HG02623 (cell line): Measurements from ENCODE around the gene QRFP.

ENCODE experiments used
- ATAC-seq: cut with Tn5 transposase; IDR thresholded peaks from one replicate; pipeline ENCODE4 v1.9.1; 2021; ENCODE audit warnings: moderate library complexity; ENCODE audit not compliant: unreplicated experiment

QRFP gene

DNA sequence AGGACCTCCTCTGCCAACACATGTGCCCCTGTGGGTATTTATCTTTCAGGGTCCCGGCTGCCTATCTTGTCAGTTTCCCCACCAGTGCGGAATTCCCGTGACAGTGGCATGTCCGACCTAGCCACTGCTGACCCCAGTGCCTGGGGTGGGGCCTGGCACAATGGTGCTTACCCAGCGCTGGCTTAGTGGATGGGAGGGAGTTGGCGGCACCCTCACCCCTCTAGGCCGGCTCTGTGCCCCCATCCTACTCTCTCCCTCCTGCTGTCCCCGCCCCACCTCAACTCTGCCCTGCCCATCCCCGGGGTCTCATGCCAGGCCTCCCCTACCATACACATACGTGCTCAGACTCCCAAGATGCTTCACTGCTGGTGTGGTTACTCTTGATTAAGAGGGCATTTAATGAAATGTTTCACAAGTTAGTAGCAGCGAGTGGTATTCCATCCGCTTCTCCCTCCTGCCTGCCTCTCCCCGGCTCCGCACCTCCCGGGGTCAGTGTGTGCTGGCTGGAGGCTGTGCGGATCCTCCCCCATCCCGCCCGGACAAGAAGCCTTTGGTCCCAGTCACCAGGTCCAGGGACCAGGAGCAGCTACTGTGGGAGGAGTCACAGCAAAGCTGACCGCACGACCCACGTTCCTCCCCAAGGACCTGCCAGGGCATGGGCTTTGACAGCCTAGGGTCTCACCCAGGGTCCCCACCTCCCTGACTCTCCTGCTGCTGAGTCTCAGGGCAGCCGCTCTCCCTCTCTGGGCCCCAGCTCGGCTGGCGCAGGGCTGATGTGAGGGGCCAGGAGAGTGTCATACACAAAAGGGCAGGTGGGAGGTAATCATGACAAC, 9.5 kb upstream of the QRFP start:
- no peak for ATAC-seq

DNA sequence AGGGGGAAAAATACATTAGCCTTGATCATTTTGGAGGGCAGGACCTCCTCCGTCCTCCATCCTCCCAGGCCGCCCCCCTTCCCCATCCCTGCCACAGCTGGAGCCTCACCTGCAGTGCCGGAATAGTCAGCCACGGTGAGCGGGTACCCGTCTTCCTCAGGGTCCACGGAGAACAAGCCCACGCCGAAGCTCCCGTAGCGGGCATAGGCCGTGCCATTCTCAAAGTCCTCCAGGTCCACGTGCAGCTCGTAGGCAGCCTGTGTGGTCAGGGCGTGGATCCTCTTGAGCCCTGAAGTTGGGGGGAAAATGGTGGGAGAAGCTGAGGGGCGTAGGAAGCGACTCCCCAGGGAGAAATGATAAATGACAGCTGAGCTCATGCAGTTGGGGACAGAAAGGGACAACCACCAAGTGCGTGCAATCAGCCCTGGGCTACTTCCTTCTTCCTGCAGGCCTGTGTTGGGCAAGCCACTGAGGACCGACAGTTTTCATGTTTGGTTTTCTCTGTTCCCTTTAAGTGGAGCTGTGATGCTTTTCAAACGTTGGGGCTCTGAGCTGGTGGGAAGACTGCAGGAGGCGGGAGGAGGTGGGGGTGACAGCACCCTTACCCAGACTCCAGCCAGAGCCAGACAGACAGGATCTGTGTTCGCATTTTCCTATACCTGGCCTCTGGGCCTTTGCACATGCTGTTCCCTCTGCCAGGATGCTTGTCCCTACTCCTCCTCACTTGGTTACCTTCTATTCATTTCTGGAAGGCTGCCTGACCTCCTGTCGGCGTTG, 8.7 kb upstream of the QRFP start:
- ATAC-seq: no peak

DNA sequence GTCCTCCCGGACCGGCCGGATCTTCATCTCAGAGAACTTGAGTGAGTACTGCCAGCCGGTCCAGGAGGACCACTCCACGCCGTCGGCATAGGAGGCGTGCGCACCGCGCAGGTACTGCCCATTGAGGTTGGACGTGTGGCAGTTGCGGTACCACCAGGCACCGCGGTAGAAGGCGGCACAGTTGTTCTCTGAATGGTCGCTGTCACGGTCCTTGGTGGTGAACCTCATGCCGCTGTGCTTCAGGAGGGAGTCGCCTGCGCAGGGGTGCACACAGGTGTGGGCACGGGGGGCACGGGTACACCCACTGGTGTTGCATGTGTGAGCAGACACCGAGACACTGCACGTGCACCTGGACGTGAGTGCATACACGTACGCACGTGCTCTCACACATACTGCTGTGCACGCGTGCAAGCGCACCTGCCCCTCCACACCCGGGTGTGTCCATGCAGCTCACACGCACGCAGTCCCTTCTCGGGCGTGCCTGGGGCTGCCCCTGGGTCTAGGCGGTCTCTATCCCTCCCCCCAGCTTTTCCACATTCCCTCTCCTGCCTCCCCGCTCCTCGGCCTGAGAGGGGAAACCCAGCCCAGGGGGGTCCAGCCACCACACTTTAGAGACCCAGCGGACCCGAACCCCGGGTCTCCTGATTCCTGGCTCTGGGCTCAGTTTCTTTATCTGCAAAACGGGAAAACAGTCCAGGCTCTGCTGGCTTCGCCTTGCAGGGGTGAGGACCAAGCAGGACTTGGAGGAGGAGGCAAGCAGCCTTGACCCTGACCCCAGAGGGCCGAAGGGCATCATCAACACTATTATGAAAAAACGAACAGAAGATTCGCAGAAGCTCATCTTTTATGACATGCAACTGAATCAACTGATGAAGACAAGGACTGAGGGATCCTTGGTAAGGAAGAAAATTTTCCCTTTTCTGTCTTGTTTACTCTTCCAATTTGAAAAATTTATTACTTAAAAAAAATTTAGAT, 7.7 kb upstream of the QRFP start:
- no peak for ATAC-seq

DNA sequence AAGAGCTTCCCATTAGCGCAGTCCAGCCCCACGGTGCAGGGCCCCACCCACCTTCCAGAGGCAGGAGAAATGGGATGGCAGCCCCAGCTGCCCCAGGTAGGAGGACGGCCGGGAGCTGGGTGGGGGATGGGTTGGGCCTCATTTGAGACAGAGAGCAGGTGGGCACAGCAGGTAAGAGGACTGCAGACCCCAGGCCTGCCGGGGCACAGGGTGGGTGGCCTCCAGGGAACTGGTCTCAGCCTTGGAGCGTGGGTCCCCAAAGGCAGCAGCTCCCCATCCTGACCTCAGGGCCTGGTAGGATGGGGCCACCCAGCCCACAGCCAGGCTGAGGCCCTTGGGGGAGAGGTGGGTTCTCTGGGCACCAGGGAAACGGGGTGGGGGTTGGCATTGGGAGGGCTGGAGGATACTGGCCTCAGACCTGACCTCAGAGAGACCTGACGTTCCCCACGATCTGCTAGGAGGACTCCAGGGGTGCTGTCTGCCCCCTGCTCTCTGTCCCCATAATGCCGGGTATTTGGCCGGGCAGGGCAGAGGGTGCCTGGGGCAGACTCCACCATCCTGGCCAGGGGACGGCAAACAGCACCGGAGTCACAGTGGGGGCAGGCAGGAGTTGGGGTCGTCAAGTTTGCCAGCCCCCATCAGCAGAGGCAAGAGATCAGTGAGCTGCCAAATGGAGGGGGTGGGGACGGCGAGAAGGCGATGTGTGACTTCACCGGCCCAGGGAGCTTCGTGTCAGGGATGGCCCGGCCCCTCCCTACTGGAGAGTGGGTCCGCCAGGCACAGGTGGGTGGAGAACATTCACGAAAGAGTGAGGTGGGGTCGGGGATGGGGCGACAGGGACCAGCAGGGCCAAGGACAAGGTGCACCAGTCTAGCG, 6.8 kb upstream of the QRFP start:
- ATAC-seq: no peak

DNA sequence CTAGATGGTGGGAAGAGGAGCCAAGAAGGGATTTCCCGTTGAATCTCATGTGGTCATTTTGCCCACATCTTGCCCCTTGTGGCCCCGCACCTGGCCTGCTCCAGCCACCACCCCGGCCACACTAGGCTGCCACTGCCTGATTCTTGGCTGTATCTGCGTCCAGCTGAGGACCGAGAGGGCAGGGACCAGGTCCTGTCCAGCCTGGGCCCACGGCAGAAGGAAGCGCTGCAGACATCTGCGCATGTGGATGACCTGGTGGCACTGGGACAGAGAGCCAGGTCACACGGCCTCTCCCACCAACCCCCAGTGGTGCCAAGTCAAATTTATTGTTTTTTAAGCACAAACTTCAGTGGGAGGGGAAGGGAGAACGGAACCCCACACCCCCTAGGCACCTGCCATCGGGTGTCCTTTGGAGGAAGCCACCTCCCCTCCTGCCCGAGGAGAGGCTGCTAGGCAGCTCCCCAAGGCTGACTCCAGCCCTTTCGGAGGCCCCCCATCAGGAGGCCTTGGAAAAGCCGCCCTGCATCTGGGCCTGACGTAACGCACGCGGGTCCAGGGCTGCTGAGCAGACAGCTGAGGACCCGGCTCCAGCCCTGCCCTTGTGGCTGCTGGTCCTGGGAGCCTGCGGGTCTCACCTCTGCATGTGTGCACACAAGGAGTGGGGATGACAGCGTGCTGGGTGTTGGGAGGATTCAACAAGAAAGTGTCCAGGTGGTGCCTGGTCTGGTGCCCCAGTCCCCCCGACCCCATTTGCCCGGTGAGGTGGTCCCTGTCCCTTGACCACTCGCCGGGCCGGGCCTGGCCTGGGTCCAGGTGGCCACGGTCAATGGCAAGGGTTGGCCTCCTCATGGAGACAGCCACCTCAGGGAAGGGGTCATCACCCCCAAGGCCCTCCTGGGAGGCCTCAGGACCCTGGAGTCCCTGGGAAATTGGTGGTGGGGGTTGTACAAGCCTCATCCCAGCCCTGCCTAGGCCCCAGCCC, 5.9 kb upstream of the QRFP start:
- ATAC-seq: no peak

DNA sequence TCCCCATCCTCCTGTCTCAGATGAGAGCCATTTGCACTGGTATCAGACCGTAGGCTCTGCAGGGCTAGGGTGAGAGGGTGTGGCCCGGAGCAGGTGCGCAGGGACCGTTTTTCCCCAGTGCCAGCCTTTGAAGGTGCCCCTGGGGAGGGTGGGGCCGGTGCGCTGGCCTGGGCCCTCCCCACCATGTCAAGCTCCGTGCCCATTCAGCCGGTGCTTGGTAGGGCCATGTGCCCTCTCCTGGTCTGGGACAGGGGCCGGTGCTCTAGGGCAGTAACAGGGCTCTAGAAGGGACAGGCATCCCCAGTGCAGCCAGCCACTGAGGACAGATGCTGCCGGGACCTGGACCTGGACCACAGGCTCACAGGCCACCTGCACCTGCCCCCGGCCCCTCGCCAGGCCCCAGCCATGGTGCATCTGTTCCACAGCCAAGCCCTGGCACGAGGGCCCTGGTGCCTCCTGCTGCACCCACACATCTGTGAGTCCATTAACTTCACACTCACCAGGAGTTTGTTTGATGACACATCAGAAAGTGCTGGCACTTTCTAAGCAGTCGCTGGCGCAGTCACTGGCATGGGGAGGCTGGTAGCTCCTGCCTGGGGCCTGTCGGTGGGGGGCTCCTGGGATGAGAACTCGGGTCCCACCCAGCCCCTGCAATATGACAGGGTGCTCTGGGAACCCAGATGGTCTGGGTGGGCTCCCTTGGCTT, 5.0 kb upstream of the QRFP start:
- ATAC-seq: no peak

DNA sequence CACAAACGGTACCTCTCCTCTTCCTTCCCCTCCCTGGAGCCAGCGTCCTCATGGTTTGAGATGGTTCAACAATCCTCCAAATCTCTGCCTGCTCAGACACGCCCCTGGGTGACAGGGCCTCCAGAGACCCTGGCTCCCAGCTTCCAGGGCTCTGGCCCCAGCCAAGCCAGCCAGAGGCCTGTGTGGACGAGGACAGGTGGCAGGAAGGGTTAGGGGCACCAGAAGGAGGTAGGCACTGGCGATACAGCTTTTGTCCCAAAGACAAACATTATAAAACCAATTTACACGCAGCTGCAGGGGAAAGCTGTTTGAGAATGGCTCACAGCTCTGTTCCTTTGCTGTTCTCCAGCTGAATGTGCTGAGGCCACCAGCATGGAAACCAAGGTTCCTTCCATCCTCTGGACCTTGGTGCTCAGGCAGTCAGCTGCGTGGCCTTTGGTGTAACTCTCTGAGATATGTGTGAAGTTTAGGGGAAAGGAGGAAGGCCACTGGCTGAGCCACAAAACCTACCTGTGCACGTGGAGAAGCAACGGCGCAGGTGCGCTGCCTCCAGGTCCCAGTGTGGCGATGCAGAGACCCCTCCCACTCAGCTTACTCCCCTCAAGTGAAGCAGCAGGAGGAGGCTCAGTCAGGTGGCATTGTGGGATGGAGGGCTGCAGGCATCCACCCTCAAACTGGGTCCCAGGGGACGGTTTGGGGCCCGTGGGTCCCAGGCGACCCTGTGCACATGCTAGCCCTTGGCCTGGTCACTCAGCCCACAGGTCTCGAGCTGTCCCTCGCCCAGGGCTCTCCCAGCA, 4.3 kb upstream of the QRFP start:
- ATAC-seq: no peak

DNA sequence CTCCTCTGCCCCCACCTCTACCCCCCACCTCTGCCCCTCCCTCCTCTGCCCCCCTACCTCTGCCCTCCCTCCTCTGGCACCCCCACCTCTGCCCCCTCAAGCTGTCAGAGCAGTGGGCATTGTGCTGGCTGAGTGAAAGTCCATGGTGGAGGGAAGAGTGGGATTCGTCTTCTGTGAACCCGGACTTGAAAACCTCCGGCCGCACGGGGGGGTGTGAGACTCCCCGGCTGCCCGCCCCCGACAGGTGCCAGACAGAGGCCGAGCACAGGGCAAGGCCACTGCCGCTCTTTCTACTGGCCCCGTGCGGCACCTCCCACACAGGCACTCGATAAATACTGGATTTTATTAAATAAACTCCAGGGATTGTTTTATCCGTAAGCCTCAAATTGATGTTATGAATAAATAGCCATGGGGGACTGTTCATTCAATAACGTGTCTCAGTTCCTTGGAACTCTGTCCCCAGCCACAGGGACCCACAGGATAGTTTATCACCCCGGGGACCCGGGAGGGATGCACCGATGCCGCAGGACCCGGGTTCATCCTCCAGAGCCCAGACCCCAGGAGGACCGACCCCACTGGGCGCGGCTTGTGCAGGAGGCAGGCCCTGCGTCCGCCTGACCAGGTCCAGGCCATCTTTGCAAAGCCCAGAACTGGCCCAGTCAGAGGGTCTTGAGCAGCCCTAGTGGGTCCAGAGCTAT, 2.6 kb upstream of the QRFP start:
- ATAC-seq: no peak

DNA sequence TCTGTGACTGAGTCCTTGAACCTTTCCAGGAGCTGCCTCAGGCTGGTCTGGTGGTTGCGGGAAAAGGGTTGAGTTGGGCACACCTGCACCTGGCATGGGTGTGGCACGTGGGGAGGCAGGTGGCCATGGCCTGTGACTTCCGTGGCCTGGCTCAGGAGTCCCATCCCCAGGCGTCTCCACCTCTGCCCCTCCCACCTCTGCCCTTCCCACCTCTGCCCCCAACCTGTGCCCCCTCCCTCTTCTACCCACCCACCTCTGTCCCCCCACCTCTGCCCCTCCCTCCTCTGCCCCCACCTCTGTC, 1.9 kb upstream of the QRFP start:
- no peak for ATAC-seq

DNA sequence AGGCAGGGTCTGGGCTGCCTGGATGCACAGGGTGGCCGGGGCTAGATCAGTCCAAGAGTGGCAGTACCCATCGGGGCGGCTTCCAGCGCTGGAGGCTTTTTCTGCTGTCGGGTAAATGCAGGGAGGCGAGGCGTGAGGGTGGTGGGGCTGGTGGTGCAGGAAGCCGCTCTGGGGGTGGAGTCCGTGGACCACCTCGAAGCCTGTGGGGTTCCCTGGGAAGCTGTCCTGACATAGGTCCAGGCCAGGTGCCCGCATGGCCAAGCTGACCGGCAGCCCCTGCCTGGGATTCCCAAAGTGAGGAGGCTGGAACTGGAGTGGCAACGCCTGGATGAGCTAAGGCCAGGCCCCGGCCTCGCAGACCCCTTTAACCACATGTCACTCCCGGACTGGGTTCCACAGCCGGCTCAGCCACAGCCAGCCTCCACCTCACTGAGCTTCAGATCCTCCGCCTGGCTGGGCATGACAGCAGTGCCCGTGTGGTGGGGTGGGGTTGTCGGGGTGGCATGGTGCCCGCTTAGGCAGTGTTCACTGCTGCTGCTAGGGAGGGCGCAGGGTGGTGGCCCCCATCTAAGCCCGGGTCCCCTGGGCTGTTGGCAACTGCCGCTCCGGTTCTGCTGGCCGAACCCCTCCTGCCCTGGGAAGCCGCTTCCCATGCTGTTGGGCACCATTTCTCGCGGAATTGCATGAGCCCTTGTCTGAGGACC, 1.4 kb upstream of the QRFP start:
- ATAC-seq: no peak

DNA sequence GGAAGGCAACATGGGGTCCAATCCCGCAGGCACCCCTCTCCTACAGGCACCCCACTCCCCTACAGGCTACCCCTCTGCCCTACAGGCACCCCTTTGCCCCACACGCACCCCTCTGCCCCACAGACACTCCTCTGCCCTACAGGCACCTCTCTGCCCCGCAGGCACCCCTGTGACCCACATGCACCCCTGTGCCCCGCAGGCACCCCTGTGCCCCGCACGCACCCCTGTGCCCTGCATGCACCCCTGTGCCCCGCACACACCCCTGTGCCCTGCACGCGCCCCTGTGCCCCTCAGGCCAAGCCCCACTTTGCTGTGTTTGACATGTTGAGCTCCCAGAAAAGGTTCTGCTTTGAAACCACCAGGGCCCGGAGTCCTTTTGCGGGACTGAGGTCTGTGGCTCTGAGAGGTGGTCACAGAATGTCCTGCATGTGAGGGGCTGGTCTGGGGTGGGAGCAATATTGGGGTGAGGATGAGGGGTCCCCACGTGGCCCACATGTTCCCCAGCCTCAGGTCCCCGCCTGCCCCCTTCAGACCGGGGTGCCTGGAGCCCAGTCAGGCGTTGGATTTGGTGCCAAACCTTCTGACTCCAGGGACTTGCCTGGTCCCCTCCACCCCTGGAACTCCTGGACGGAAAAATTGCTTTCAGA, 616 bp upstream of the QRFP start:
- ATAC-seq: no peak

DNA sequence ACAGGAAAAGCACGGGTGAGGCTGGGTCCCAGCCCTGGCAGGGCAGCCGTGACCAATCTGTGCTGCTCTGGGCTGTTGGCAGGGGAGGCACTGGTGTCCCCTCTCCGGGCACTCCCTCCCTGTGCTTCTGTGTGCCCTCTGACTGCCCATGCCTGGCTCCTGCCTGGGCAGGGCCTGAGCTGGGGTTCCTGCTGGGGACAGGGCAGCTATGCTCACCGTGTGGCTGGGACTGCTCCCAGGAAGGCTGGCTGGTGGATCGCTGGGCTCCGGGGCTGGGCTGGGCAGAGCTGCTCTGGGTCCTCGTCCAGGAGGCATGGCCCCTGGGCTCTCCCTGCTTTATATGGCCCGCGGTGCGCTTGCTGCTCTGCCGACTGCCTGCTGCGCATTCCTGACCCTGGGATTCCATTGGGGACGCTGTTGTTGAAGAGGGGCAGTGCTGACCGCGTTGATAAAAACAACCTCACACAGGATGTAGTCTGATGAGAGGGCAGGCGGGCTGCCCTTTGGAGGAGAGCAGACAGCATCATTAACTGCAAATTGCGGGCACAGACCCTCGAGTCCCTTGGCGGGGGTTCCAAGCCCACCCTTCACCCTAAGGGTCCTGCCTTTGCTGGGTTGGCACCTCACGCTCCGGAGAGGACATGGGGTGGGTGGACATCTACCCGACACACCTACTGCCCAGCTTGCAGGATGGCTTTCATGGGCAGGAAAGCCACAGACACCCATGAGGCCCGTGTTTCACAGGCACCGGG, 955 bp downstream of the QRFP start:
- ATAC-seq: no peak

DNA sequence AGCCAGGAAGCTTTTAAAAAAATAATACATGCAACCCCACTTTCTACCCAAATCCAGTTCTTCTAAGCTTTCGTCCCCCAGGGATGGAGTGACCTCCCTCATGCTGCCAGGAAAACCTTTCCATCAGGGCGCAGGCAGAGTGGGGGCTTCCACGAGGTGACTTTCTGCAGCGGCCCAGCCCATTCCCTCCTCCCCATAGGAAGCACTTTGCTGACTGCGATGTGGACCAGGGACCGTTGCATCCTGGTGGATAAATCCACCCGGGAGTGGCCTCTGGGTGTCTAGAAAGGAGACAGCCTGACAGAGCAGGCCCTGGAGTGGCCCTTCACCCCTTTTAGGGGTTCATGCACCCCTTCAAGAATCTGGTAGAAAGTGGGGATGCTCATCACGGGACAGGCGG, 1.6 kb downstream of the QRFP start:
- no peak for ATAC-seq

DNA sequence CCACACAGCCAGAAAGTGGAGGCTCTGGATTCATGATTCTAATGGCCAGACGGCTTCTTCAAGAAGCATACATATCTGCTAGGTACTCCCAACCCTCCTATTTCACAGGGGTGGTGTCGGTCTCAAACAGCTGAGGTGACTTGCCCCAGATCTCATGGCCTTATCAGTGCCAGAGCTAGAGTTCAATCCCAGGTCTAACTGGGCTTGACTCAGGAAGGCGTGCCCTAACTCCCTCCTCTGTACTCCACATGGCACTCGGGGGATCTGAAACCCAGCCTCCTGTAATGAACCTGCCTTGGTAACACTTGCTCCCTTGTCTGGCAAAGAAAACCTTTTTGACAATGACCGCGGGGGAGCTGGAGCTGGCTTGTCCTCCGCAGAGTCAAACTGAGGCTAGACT, 2.1 kb downstream of the QRFP start:
- ATAC-seq: no peak

DNA sequence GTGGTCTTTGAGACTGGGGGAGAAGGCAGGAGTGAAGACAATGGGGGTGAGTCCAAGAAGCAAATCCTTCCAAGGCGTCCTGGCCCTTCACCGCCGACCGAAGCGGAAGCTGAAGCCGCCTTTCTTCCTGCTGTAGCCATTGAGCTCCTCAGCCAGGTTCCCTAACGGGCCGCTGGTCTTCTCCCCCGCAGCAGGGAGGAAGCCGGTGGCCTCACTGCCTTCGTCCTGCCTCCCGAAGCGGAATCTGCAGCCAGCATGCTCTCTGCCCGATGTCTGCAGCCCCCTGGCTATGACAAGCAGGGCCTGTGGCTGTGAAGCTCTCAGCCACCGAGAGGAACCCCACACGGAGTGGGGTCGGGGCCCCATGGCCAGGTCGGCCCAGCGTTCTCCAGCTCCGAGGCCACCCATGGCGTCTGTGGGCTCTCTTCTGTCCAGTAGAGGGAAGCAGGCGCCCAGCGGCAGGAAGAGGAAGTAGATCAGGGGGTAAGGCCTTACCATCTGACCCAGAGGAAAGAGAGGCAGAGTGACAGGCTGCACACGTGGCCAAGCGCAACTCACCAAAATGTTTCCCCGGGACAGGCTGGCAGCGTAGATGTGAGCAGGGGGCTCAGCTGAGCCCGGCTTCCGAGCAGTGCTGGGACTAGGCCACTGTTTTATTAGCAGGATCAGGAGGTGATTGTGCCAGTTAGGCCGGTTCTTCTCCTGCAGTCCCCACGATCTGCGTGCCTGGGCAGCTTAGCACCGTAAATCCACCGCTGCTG, 3.1 kb downstream of the QRFP start:
- ATAC-seq: no peak
